ENCODE measurements around the gene NOX4.

DNA sequence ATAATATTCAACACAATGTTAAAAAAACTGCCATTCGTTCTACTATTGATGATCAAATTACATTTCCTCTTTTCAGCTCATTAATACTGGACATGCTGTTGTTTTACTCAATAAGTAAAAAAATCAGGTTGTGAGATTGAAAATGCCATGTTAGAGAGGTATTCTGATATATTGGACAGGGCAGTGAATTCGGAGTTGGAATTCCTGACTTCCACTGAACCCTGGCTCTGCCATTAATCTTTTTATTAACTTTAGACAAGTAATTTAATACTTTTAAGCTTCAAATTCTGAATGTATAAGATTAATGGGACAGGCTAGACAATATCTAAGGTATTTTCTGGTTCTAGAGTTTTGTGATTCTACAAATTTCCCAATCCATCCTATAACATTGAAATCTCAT lies 12.2 kb upstream of the NOX4 start:
- TF ChIP-seq, protein P1, sequence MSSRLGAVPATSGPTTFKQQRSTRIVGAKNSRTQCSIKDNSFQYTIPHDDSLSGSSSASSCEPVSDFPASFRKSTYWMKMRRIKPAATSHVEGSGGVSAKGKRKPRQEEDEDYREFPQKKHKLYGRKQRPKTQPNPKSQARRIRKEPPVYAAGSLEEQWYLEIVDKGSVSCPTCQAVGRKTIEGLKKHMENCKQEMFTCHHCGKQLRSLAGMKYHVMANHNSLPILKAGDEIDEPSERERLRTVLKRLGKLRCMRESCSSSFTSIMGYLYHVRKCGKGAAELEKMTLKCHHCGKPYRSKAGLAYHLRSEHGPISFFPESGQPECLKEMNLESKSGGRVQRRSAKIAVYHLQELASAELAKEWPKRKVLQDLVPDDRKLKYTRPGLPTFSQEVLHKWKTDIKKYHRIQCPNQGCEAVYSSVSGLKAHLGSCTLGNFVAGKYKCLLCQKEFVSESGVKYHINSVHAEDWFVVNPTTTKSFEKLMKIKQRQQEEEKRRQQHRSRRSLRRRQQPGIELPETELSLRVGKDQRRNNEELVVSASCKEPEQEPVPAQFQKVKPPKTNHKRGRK (CRISPR knock-in tag; IDR thresholded peaks at IDR 0.05; ENCODE audit: borderline replicate concordance), result no peak
- TF ChIP-seq, protein P2, sequence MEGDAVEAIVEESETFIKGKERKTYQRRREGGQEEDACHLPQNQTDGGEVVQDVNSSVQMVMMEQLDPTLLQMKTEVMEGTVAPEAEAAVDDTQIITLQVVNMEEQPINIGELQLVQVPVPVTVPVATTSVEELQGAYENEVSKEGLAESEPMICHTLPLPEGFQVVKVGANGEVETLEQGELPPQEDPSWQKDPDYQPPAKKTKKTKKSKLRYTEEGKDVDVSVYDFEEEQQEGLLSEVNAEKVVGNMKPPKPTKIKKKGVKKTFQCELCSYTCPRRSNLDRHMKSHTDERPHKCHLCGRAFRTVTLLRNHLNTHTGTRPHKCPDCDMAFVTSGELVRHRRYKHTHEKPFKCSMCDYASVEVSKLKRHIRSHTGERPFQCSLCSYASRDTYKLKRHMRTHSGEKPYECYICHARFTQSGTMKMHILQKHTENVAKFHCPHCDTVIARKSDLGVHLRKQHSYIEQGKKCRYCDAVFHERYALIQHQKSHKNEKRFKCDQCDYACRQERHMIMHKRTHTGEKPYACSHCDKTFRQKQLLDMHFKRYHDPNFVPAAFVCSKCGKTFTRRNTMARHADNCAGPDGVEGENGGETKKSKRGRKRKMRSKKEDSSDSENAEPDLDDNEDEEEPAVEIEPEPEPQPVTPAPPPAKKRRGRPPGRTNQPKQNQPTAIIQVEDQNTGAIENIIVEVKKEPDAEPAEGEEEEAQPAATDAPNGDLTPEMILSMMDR (IDR thresholded peaks at IDR 0.05), result no peak
